COLO829 (cell line): ENCODE data around the gene TMEM178B.
"Not testable (repeated sequence)": the region's sequence is repeated elsewhere in the genome, so short reads cannot be mapped to it uniquely, and the experiment has no call there.

Experiments
- DNase-seq: peaks from one replicate; pipeline ENCODE4 v3.0.0; 2012; ENCODE audit warnings: low spot score

The TMEM178B gene

DNA sequence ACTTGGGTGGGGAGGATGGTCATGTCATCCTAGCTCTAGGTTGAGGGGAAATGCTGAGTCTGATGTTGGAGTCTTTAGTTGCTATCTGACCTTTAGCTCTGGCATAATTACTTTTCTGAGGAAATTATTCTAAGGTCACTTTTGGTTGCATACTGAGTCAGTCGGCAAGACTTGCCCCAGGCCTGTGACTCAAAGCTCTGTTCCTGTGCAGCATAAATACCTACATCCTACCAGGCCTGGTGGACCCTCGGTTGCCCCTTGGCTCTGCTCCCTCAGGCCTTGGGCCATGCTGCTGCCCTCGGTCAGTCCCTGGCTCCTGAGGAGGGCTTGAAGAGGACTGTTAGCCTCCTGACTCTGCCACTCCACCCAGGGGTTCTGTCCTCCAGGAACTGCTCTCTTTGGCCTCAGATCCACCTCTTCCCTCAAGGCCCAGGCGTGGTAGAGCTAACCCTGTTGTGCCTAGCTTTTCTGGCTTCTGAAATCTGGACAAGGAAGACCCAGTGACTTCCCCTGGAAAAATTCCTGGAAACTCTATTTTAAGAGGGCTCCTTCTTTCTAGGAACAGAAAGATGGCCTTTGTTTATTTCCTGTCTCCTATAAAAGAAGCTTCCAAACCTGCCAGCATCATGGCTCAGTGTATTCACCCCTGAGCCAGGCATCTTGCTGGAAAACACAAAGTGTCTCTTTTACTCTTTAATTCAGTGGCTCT is 71.2 kb downstream of the TMEM178B start:
- peak; percentile 89 for DNase-seq

DNA sequence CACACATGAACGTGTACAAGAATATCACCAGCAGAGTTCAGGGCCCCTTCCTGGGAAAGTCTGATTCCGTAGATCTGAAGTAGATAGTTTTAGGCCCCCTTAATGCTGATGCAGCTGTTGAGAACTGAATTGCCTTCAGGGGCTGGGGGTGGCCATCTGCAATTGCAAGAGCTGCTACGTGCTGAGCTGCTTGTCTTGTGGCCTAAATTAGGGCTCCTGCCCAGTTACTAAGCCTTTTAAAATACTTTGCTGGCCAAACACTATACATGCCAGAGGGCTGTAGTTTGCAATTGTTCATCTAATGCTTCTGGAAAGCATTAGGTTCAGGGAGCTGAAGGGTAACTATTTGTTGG is 71.7 kb downstream of the TMEM178B start:
- no peak for DNase-seq

DNA sequence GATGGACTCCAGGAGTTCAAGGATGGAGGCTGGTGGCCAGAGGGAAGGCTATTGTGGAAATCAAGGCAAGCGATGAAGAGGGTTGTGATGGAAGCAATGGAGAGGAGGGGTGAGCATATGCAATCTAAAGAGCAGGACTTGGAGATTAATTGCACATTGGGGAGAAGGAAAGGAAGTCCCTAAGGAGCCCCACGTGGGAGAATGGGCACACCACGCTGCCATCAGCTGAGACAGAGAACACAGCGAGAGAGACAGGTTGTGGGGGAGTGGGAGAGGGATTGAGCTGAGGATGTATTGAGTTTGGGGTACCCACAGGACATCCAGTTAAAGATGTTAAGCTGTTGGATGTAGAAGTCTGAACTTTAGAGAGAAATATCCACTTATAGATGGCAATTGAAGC is 73.6 kb downstream of the TMEM178B start:
- no peak for DNase-seq

DNA sequence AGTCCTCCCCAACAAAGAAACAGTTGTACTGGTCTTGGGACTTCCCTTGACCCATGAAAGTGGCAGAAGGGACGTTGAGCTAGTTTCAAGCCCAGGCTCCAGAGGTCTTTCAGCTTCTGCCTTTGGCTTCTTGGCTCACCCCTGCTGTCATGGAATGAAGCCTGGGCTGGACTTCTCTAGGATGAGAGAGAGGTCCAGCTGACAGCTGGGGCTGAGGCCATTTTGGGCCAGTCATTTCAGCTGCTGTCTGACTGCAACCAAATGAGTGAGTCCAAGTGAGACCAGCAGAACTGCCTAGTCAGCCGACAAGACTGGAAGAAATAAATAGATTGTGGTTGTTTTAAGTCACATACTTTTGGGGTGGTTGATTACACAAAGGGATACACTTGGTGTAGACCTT is 76.6 kb downstream of the TMEM178B start:
- no peak for DNase-seq

DNA sequence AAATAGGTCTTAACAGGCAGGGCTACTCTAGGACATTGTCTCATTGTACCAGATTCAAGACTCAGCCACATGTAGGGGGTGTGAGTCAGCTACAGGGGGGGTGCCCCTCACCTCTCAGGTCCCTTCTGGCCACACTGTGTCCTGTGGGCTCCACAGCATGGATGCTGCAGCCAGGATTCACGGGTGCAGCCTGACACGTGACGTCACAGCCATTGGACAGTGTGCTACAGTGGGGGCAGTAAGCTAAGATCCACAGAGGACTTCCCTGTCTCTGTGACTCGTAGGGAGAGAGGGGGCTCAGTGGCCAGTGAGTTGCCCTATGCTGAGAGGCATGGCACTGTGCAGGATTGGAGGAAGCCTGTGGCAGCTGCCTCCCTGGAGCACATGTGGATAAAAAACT is 77.9 kb downstream of the TMEM178B start:
- no peak for DNase-seq

DNA sequence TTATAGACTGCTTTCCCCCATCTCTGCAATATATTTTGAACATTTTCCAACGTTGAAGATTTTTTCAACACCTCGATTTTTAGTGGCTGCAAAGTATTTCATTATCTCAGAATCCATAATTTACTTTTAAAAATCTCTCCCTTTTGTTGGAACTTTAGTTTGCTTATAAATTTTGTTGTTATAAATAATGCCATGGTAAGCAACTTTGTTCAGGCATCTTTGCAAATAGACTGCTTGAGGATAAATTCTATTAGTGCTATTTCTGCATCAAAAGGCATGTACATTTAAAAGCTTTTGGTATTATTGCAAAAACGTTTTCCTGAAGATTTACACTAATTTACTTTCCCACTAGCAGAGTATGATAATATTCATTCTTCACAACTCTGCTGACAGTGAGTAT is 79.4 kb downstream of the TMEM178B start:
- DNase-seq: no peak

DNA sequence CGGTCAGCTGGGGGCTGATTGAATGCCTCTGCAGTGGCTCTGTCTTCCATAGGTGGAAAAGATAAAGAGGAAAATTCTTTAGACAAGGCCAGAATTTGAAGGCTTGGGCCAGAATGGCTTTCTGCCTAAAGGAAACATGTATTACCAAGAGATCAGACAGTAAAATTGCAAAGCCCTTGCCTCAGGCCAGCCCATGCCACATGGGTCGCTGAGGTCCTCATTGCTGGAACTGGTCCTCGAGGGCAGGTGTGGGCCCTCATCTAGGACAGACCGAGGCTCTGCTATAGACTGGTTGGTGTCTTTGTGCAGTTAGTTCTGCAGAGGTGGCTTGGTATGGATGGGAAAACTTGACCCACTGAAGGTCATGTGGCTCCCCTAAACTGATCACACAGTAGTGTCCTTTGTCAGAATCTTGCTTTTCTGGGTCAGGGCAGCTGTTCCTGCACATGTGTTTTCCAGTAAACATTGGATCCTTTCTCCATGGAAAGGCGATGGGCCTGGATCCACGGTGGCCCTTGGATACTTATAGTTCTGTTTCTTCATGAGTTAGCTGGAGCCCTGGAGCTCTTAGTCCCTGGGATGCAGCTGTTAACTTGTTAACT is 80.4 kb downstream of the TMEM178B start:
- no peak for DNase-seq

DNA sequence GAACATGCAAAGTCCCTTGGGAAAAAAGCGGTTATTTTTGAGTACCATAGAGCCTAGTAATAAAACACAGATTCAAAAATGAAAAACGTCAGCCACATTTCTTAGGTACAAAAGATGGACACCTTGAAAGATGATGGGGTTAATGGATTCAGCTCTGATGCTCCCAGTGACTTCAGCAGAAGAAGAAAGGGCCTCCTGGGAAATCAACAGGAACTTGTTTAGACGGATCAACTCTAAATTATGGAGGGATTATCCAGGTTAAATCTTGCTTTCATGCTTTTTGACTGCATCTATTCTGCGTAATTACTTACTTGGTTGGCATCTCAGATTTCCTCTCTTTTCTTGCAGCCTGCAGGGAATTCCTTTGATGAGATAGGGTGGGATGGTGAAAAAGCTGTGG is 82.5 kb downstream of the TMEM178B start:
- no peak for DNase-seq

DNA sequence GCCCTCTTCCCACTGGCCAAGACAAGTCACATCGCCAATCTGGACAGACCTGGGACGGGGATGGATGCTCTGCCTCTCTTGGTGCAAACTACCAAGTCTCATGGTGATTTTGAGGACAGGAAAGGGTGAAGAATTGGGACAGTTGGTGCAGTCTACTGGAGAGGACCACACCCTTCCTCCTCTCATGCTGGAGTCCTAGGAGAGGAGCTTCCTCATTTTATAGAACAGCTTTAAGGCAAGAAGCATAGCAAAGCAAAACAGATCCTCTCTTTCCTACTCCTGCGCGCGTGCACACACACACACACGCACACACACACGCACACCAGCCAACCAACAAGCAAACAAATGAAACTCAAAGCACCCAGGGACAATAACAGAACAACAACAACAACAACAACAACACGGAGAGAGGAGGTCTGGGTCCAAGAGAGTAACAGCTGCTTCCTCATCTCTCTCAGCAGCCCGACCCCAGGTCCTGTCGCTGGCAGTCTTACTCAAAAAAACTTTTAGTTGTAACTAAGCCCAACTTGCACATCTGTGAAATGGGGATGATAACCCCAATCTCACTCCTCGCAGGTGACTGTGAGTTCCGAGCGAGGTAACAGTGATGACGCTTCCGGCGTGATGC is 83.4 kb downstream of the TMEM178B start:
- no peak for DNase-seq

DNA sequence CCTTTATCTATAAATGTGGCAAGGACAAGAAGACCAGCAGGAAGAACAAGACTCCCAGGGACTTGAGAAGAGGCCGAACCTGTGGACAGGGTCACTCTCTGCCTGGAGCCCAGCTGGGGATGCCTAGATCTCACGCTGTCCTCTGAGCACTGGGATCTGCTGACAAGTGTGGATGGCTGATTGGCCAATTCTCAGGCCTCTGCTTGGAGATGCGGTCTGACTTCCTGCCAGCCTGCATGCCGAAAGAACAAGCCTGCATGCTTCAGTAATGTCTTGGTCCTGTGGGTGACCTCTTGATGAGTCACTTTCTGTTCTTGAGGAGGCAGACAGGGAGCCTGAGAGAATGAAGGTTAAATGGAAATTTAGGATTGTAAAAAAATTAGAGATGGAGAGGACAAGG is 84.7 kb downstream of the TMEM178B start:
- DNase-seq: peak; percentile 96

DNA sequence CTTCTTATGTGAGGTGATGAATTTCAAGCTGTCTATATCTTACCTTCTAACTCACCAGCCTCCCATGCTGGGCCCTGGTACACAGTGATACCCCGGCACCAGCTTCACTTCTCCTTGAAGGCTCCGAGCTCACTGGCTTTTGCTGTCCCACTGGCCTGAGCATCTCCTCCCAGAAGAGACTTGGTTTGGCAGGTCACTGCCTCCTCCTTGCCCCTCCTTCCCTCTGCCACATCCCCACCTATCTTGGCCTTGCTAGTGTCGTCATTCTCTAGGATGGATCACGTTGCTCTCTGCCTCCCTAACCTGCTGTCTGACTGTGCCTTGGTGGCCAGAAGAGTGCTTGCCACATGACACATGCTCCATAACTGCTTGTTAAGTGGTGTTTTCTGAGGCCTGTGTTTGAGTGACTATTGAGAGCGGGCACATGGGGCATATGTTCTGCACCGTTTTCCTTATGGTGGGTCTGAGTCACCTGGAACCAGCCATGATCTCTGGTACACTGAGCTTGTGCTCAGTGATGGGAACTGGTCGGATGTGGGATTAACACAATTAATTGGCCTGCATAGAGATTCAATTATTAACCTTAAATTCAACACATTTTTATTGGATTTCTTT is 86.5 kb downstream of the TMEM178B start:
- no peak for DNase-seq

DNA sequence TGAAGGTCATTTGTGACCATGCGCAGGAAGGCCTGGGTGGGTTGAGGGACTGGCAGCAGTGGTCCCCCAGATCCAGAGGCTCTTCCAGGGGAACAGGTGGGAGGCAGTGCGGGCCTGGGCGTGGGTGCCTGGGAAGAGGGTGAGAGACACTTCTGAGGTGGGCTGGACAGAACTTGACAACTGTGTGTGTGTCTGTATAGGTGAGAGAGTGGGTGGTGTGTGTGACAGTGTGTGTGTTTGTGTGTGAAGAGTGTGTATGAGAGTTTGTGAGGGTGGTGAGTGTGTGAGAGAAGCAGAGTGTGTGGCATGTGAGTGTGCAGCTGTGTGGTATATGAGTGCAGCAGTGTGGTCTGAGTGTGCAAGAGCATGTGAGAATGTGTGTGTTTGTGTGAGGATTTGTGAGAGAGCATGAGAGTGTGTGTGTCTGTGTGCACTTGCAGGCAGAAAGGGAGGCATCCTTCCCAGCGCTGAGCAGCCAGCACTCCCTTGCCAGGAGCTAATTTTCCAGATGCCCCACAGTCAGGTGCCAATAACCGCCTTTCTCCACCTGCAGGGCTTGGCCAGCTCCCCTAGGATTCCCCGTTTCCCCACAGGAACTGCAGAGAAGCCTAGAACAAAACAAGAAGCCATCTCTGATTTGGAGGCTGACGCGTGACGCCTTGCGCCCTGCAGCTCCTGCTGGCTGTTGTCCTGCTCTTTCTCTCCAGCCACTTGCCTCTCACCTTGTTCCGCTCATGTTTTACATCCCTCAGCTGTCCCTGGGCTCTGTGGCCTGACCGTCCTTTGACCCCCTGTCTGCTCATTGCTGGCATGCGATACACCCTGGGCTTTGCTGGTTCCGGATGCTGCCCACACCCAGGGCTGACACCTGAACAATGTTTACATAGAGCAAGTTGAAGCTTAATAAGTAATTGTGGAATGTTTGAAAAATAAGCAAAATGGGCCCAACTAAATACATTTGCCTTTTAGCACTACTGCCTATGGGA is 88.0 kb downstream of the TMEM178B start:
- DNase-seq: no peak

DNA sequence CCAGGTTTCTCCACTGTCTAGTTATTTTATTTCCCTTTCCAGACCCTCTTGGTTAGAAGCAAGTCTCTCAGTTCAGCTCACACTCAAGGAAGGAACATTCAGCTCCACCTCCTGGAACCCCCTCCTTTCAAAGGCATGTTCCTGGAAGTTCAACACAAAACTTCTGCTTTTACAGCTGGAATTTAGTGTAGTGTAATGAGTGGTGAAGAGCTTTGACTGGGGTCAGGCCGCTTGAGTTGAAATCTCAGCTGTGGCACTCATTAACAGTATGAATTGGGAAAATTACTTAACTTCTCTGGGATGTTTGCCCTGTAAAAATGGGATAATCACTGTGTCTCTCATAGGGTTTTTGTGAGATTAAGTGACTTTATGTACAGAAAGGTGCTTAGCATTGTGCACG is 91.7 kb downstream of the TMEM178B start:
- no peak for DNase-seq

DNA sequence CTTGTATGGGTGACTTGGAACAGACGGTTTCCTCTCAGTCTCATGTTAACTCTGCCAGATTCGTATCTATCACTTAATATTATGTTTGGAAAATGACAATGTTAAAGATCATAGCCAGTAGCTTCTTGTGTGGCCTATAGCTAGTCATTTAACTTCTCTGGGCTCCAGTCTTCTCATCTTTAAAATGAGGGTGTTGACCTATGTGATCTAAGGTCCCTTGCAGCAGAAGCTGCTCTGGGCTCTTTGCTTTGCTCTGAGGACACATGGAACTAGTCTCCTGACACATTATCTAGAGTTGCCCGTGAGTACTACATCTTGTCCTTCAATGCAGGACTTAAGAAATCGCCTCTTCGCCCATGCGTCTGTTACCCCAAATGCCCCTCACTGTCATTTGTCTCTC is 93.1 kb downstream of the TMEM178B start:
- no peak for DNase-seq

DNA sequence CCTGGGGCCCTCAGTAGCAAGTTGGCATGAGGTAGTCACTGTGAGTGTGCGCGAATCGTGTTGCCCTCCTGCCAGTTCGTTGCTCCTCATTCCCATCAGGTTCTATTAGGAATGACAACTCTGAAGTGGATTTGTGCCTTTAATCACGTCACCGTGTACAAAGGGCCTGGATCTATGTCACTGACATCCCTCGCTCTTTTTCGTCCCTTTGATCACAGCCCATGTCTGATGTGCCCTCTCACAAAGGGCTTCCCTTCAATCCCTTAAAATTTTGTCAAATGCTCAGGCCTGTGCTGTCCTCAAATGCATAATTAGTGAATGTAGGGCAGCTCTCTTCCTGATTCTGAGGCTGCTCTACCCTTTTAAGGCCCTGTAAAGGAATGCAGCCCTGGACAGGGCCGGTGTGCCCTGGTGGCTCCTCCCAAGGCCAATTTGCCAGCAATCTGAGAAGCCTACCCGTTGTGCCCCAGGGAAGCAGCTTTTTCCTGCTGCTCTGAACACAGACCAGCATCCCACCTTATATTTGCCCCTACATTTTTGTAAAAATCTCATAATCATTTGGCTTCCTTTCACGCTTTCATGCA is 93.6 kb downstream of the TMEM178B start:
- DNase-seq: no peak

DNA sequence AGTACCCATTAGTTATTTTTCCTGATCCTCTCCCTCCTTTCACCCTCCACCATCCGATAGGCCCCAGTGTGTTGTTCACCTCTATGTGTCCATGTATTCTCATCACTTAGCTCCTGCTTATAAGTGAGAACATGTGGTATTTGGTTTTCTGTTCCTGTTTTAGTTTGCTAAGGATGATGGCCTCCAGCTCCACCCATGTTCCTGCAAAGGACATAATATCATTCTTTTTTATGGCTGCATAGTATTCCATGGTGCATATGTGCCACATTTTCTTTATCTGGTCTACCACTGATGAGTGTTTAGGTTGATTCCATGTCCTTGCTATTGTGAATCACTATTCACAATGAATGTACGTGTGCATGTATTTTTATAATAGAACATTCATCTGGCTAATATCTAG is 95.3 kb downstream of the TMEM178B start:
- not testable (repeated sequence) for DNase-seq

DNA sequence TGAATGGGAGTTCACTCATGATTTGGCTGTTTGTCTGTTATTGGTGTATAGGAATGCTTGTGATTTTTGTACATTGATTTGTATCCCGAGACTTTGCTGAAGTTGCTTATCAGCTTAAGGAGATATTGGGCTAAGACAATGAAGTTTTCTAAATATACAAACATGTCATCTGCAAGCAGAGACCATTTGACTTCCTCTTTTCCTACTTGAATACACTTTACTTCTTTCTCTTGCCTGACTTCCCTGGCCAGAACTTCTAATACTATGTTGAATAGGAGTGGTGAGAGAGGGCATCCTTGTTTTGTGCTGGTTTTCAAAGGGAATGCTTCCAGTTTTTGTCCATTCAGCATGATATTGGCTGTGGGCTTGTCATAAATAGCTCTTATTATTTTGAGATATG is 101.9 kb downstream of the TMEM178B start:
- not testable (repeated sequence) for DNase-seq

DNA sequence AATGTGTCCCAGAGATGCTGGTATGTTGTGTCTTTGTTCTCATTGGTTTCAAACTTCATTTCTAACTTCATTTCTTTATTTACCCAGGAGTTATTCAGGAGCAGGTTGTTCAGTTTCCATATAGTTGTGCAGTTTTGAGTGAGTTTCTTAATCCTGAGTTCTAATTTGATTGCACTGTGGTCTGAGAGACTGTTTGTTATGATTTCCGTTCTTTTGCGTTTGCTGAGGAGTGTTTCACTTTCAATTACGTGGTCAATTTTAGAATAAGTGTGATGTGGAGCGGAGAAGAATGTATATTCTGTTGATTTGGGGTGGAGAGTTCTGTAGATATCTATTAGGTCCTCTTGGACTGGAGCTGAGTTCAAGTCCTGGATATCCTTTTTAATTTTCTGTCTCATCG is 103.3 kb downstream of the TMEM178B start:
- DNase-seq: not testable (repeated sequence)

DNA sequence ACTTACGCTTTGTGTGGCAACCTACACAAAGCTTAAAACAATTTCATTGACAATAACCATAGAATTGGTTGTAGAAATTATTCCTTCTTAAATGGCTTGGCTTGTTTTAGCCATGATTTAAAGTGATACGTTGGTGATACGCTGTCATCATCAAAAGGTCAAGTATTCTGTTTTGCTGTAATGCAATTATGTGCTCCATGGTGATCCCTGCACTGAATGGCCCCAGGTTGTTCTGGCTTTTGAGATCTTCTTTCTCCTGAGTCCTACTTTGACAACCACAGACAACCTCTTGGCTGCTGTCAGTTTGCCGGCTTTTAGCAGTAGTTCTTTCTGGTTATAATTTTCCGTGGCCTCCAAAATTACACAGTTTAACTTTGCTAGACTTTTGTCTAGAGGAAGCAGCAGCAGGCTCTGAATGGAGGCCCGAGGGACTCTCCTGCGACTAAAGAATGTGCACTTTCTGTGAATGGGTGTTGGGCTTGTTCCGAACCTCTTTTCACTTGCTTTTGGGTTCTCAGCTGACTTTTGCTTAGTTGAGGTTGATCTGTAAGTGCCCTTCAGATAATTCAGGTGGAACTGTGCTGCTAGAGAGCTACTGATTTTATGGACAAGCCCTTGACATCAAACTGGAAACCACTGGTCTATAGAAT is 104.7 kb downstream of the TMEM178B start:
- DNase-seq: no peak

DNA sequence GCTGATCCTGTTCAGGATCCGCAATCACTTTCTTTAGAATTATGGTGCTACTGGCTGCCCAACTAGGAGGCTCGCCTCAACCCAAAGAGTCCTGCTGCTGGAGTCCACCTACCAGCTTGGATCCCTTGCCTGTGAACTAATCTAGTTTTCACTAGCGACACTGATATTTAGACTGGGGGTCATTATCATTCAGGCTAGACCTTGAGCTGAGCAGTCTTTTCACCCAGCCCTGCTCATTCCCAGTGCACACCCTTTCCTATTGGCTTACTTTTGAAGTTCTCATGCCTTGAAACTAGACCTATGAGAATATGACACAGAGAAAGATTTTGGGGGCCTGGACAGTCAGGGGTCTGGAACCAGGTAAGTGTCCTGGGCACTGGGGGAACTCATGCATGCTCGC is 107.9 kb downstream of the TMEM178B start:
- DNase-seq: no peak

DNA sequence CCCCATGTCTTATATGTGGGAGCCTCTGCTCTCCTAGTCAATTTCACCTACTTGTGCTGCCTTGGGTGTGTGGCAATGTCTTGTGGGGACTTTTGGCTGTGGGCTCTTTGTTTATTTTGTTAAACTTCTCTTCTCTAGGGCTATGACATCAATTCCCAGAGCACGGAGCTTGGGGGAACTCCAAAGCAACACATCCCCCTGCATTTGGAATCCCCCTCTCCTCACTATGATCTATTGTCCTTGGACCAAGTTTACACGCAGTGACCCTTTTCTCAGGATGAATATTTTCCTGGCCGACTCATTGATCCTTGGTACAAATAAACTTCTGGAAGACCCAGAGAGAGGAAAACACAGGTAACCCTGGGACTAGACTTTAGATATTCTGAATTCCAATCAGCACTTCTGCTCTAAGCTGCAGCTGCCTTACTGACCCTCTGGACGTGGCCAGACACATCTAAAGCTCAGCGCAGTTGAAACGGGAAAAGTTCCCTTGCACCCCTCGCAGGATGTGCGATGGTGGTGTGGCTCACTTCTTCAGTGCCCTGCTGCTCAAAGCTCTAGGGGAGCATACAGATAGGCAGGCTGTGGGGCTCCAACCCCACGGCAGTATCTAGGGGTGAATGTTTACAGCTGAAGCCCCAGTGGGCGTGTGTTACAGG is 110.8 kb downstream of the TMEM178B start:
- DNase-seq: no peak
